Thyroid gland (tissue), 4 donors: ENCODE data around the gene MED6.

Experiments
- CTCF ChIP-seq, 6 experiments: fragments of 200-600 bp in 3 of 6; fragments of 450-650 bp in 3 of 6; sonication (generic) in 3 of 6; IDR thresholded peaks; one replicate each; pipeline ENCODE4 v1.5.1; 2016 to 2019; ENCODE audit warnings: antibody characterized with exemption in 6 of 6, mild to moderate bottlenecking in 2 of 6, inconsistent platforms in 1 of 6, moderate library complexity in 1 of 6
- POLR2A ChIP-seq, 2 donors: fragments of 450-650 bp; IDR thresholded peaks; one replicate each; pipeline ENCODE4 v1.6.1; 2017; ENCODE audit warnings: antibody characterized with exemption in 2 of 2, mild to moderate bottlenecking in 2 of 2, moderate library complexity in 1 of 2

DNA sequence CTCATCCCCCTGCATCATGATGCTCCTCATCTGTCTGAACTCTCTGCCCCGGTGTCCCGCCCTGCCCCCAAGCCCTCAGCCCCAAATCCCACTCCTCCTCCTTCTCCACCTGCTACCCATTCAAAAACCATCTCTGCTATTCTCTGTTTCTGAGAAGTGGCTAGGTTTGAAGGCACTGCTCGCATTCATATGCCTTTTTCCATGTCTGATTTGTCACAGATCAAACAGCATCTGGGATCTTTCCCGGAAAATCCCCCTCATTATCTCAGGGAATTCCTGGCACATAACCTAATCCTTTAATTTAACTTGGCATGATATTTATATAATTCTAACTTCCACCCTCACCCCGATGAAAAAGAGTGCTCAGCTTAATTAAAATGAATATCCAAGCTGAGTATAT lies 62.4 kb downstream of the MED6 start:
- TF ChIP-seq POLR2A (IDR thresholded peaks at IDR 0.05), result no peak
- TF ChIP-seq CTCF (IDR thresholded peaks at IDR 0.05), result no peak
